Embryonic facial prominence (tissue), 1 donor: ENCODE data around the gene SRGAP3.
A peak's percentile ranks its signal among the peaks of the same experiment; 100 is the strongest.
"Not testable (repeated sequence)": the region's sequence is repeated elsewhere in the genome, so short reads cannot be mapped to it uniquely, and the experiment has no call there.

Source experiments
- DNase-seq: peaks from one replicate; pipeline ENCODE4 v3.0.0-alpha.2; 2016; ENCODE audit errors: extremely low spot score

The SRGAP3 gene

GRCh38 chr3:9249273-9250192 lies at the start of gene SRGAP3:
SRGAP3 (minus strand) TSS chr3:9249646; CDS start chr3:9248951, 695 bp downstream.
- peak; percentile 94 for DNase-seq

GRCh38 chr3:9298236-9298635 lies 48.8 kb upstream of the SRGAP3 start:
- no peak for DNase-seq

- DNase-seq = no peak
These were observed 46.8 kb upstream of the SRGAP3 start for GRCh38 chr3:9296241-9296640.

GRCh38 chr3:9295007-9295406 lies 45.6 kb upstream of the SRGAP3 start:
- DNase-seq = no peak

- not testable (repeated sequence) for DNase-seq
These were observed 44.5 kb upstream of the SRGAP3 start for GRCh38 chr3:9293953-9294352.

- no peak for DNase-seq
These were observed 43.6 kb upstream of the SRGAP3 start for GRCh38 chr3:9293076-9293475.

GRCh38 chr3:9292516-9292915 lies 43.1 kb upstream of the SRGAP3 start:
- no peak for DNase-seq

GRCh38 chr3:9291821-9292410 lies 42.5 kb upstream of the SRGAP3 start:
- DNase-seq = no peak

- no peak for DNase-seq
These were observed 41.1 kb upstream of the SRGAP3 start for GRCh38 chr3:9290566-9290965.

GRCh38 chr3:9281533-9281932 lies 32.1 kb upstream of the SRGAP3 start:
- not testable (repeated sequence) for DNase-seq

- peak; percentile 75 for DNase-seq
These were observed 31.2 kb upstream of the SRGAP3 start for GRCh38 chr3:9280451-9281219.

GRCh38 chr3:9279966-9280365 lies 30.5 kb upstream of the SRGAP3 start:
- no peak for DNase-seq

GRCh38 chr3:9278498-9278897 lies 29.1 kb upstream of the SRGAP3 start:
- no peak for DNase-seq

- no peak for DNase-seq
These were observed 28.6 kb upstream of the SRGAP3 start for GRCh38 chr3:9278085-9278484.

GRCh38 chr3:9276761-9277370 lies 27.4 kb upstream of the SRGAP3 start:
- no peak for DNase-seq

GRCh38 chr3:9271903-9272302 lies 22.5 kb upstream of the SRGAP3 start:
- no peak for DNase-seq

- DNase-seq = no peak
These were observed 21.3 kb upstream of the SRGAP3 start for GRCh38 chr3:9270704-9271103.

GRCh38 chr3:9266716-9267115 lies 17.3 kb upstream of the SRGAP3 start:
- no peak for DNase-seq

GRCh38 chr3:9260305-9260704 lies 10.9 kb upstream of the SRGAP3 start:
- no peak for DNase-seq

GRCh38 chr3:9257092-9257491 lies 7.6 kb upstream of the SRGAP3 start:
- DNase-seq = no peak

GRCh38 chr3:9255976-9256375 lies 6.5 kb upstream of the SRGAP3 start:
- no peak for DNase-seq

- no peak for DNase-seq
These were observed 5.3 kb upstream of the SRGAP3 start for GRCh38 chr3:9254764-9255163.
